Measurements from ENCODE around the gene GLI3. TPM values are rescaled to one million over a fixed set of nuclear protein-coding genes. Genes with fewer than 3 reads are reported as not detected.

GLI3 gene
- total and polyA plus RNA-seq, 10 of the 15 experiments (the other 5 are each of a cell fraction or from before 2014, with no cell fraction given): 0.01 TPM; not detected in 8

- TF ChIP-seq IRF5 (IDR thresholded peaks at IDR 0.05; ENCODE audit: borderline replicate concordance): no peak
- TF ChIP-seq NRF1 (conservative IDR thresholded peaks at IDR 0.05; ENCODE audit: low read depth, low read length): no peak
- TF ChIP-seq FOXK2 (IDR thresholded peaks at IDR 0.05): no peak
- no peak for TF ChIP-seq BRCA1 (IDR thresholded peaks at IDR 0.05; ENCODE audit: low read depth, low read length)
- no peak for TF ChIP-seq HDAC6 (IDR thresholded peaks at IDR 0.05; ENCODE audit: unreplicated experiment)
- no peak for TF ChIP-seq KLF5 (IDR thresholded peaks at IDR 0.05; ENCODE audit: partially characterized antibody)
Measured at GRCh38 chr7:42272793-42273665, 36.0 kb upstream of the GLI3 start (continued).

GRCh38 chr7:42269161-42269560 is 32.2 kb upstream of the GLI3 start:
- no peak for TF ChIP-seq ATF3 (IDR thresholded peaks at IDR 0.05; ENCODE audit: borderline replicate concordance, extremely low read depth, low read depth, low read length)
- no peak for TF ChIP-seq NKRF (conservative IDR thresholded peaks at IDR 0.05)
- ChIA-PET POLR2A (no interaction called here), RAD21 (ENCODE audit: unreplicated experiment) (no interaction called here), CTCF (no interaction called here), SMC1A (ENCODE audit: uncharacterized antibody, unreplicated experiment) (no interaction called here)
- Histone ChIP-seq H3K79me2 (ENCODE audit: control insufficient read depth, insufficient read depth, low read length) (no peaks in the 10 kb centered on the region), H3K4me3 (no peak overlapping the region), H3K9ac (ENCODE audit: control insufficient read depth, insufficient read depth, low read length) (no peak overlapping the region), H3K27me3 (replicated peaks in 1 of 2; ENCODE audit: control insufficient read depth in 2 of 2, insufficient read depth in 2 of 2, low read length in 1 of 2) (no peaks in the 10 kb centered on the region), H3K4me2 (ENCODE audit: control insufficient read depth, insufficient read depth) (no peak overlapping the region), H4K20me1 (ENCODE audit: control insufficient read depth, insufficient read depth) (no peaks in the 10 kb centered on the region), H3K4me1 (ENCODE audit: control insufficient read depth, insufficient read depth, low read length) (no peaks in the 10 kb centered on the region), H3K27ac (ENCODE audit: control insufficient read depth, insufficient read depth) (no peak overlapping the region), H3K9me3 (replicated peaks; ENCODE audit: control insufficient read depth, insufficient read depth, low read length) (no peaks in the 10 kb centered on the region), H3K36me3 (ENCODE audit: control insufficient read depth in 2 of 2, insufficient read depth in 2 of 2, low read length in 1 of 2) (no peaks in the 10 kb centered on the region), H2AFZ (ENCODE audit: control insufficient read depth, low read depth, low read length) (no peak overlapping the region)
- DNase-seq (ENCODE audit: low read depth, low spot score) (no peak), ATAC-seq (no peak), FAIRE-seq (no peak)
- BruUV-seq (replicated peaks): no TSS peak
- in situ Hi-C loops (cut with MboI) (no loop called here), intact Hi-C loops (cut with micrococcal nuclease; ENCODE audit: unreplicated experiment) (no loop called here)
- 9% methylated on average over 4 of the region's 4 CpGs for WGBS (ENCODE audit: insufficient coverage, insufficient replicate concordance, low lambda C conversion rate, missing lambda C conversion rate)

All from GM12878 (cell line).